Thoracic aorta endothelial cell (primary cell): ENCODE results near the gene IL4I1. TPM values are rescaled to one million over a fixed set of nuclear protein-coding genes. Genes with fewer than 3 reads are reported as not detected.

Experiments
- small RNA-seq: library from RNA; depleted of rRNA; stranded (forward); fragments of <200 nt; gene quantifications from one replicate; pipeline ENCODE3, GENCODE V24; 2012
- total RNA-seq: library from RNA; depleted of rRNA; stranded (reverse); fragments of >200 nt; gene quantifications from 2 replicates; pipeline ENCODE4 v1.2.3, GENCODE V29; 2012

The IL4I1 gene
- 1.1 and 2.1 TPM in 2 replicates for total RNA-seq

GRCh38 chr19:49896863-49897621 lies at the start of gene IL4I1:
TSS of gene IL4I1 (minus strand) at chr19:49896887. CDS start at chr19:49896160, 727 bp downstream.

GRCh38 chr19:49929121-49929610 lies 32.5 kb upstream of the IL4I1 start, which contains the start of the genes ATF5 and NUP62:
TSS of gene ATF5 (plus strand) at chr19:49929205. CDS start at chr19:49930851, 1,646 bp downstream.
TSS of gene NUP62 (minus strand) at chr19:49929504. CDS start at chr19:49909807, 19,697 bp downstream.

GRCh38 chr19:49877020-49877878 lies 19.4 kb downstream of the IL4I1 start, which contains the start of the genes AKT1S1 and TBC1D17:
TSS of gene AKT1S1 (minus strand) at chr19:49877355. CDS start at chr19:49873295, 4,060 bp downstream.
TSS of gene TBC1D17 (plus strand) at chr19:49877702. CDS start at chr19:49877724, 22 bp downstream.

DNA sequence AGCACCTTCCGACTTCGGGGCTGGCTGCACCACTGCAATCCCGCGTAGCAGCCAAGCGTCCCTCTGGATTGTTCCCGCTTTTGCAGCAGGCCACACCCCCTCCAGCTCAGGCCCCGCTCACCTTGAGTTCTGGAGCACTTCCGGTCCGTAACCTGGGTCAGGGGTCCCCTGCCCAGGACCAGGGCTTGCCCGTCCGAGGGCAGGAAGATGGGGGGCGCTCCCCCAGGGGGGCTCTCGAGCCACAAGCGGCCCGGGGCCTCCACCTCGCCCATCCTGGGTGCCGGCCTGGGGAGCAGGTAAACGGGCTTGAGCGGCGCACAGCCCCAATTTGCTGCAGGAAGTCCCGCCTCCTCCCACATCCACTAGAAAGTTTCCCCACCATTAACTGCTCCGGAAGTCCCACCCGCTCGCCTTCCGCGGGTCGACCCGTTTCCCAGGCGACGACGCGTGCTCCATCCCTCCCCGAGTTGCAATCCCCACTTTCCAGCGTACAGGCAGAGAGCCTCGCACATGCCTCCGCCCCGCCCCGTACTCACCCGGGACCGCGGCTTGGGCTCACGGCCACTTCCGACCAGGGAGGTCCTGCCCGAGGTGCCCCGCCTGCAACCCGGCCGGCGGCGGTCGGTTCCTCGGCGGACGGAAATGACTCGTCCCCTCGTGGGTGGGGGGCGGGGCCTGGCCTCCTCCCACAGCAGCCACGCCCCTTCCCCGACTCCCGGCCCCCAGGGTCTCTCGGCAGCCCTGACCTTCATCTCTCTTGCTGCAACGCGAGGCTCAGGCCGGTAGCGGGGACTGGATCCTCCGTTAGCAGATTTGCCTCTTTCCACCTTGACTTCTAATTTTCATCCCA lies 29.5 kb downstream of the IL4I1 start, which contains the start of gene PNKP:
Gene PNKP (minus strand): TSS at position 644 of the 850 bp plus-strand sequence. CDS start 372 bp downstream, at position 272.

DNA sequence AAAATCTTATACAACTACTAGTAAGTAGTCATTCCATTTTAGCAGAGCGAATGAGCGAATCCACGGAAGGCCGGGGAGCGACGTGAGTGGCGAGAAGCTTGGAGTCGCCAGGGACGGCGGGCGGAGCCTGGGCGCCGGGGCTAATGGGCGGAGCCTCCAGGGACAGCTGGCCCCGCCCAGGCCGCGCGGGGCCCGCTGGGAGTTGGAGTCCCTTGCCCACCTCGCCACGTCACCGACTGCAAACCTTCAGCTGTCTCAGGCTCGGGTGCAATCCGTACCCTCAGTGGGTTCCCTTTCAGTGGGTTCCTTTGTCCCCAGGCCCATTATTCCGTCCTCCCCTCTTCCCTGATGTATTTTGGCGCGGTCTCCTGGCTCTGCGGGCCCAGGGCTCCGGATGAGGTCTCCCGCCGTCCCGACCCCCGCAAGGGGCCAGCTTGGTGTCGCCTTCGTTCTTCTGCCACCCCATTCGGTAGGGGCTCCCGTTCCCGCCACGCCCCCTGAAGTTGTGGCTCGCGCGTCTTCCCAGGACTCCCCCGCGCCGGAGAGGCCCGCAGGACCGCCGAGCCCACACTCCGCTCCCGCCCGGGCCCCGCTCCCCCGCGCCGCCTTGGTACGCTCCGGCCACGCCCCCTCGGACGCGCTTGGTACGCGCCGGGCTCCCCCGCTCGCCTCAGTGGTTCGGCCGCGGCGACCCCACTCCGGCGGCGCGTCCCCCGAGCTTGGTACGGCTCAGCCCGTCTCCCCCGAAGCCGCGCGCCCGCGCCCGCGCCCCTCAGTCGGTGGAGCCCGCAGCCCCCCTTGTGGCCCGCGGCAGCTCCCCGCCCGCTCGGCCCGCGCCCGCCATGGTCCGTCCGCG lies 46.0 kb downstream of the IL4I1 start, which contains the start of gene PTOV1:
Gene PTOV1 (plus strand): TSS at position 673 of the 856 bp plus-strand sequence.

Small RNAs within 50 kb of the gene (small RNA-seq; reads per million reads assigned to genes)
- gene MIR4749, result not detected

Other genes starting within 250 kb of the IL4I1 start
- gene IRF3, start 231.0 kb downstream of the IL4I1 start, total RNA-seq, result 41.1 and 41.2 TPM in 2 replicates
- 11.2 and 14.4 TPM in 2 replicates for gene BCL2L12, start 231.0 kb downstream of the IL4I1 start, total RNA-seq
- 221 and 270 TPM in 2 replicates for gene PRMT1, start 219.6 kb downstream of the IL4I1 start, total RNA-seq
- 0.72 and 0.80 TPM in 2 replicates for gene ADM5, start 207.3 kb downstream of the IL4I1 start, total RNA-seq
- gene CPT1C, start 205.8 kb downstream of the IL4I1 start, total RNA-seq, result 7.5 and 13.3 TPM in 2 replicates
- not detected in 2 replicates for gene TSKS, start 133.6 kb downstream of the IL4I1 start, total RNA-seq
- 81.3 and 98.0 TPM in 2 replicates for gene AP2A1, start 129.9 kb downstream of the IL4I1 start, total RNA-seq
- gene FUZ, start 83.6 kb downstream of the IL4I1 start, total RNA-seq, result 11.4 and 12.2 TPM in 2 replicates
- 26.1 and 29.3 TPM in 2 replicates for gene MED25, start 78.6 kb downstream of the IL4I1 start, total RNA-seq
- 48.3 and 58.9 TPM in 2 replicates for gene PTOV1, start 45.7 kb downstream of the IL4I1 start, total RNA-seq
- gene PNKP, start 29.3 kb downstream of the IL4I1 start, total RNA-seq, result 46.3 and 47.3 TPM in 2 replicates
- 11.6 and 14.4 TPM in 2 replicates for gene AKT1S1, start 19.5 kb downstream of the IL4I1 start, total RNA-seq
- gene TBC1D17, start 19.2 kb downstream of the IL4I1 start, total RNA-seq, result 10.3 and 12.1 TPM in 2 replicates
- gene ATF5, start 32.3 kb upstream of the IL4I1 start, total RNA-seq, result 10.7 and 10.9 TPM in 2 replicates
- gene NUP62, start 32.6 kb upstream of the IL4I1 start, total RNA-seq, result 42.6 and 56.9 TPM in 2 replicates
- 0.13 TPM in 1 of 2 replicates, not detected in the other for gene SIGLEC11, start 64.3 kb upstream of the IL4I1 start, total RNA-seq
- gene VRK3, start 128.5 kb upstream of the IL4I1 start, total RNA-seq, result 29.5 and 33.4 TPM in 2 replicates
- 7.4 and 9.2 TPM in 2 replicates for gene ZNF473, start 129.1 kb upstream of the IL4I1 start, total RNA-seq